Measurements from ENCODE around the gene PTPRF.

DNA sequence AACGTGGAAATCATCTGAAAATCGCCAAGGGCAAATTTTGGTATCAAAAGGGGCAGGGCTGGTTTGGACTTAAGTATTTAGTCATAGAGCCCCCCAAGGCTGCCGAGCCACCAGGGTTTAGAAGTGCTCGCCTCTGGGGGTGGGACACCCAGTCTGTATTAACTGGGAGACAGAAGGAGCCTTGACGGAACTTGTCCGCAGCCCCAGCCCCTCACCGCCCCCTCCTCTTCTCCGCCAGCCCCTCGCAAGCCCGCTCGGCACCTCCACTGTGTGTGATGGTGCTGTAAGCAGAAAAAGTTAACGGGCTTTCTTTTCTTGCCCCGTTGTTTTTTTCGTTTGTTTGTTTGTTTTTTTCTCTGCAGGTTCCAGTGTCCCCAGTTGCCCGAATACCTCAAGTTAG, 81.7 kb downstream of the PTPRF start:
- TF ChIP-seq, protein P1, sequence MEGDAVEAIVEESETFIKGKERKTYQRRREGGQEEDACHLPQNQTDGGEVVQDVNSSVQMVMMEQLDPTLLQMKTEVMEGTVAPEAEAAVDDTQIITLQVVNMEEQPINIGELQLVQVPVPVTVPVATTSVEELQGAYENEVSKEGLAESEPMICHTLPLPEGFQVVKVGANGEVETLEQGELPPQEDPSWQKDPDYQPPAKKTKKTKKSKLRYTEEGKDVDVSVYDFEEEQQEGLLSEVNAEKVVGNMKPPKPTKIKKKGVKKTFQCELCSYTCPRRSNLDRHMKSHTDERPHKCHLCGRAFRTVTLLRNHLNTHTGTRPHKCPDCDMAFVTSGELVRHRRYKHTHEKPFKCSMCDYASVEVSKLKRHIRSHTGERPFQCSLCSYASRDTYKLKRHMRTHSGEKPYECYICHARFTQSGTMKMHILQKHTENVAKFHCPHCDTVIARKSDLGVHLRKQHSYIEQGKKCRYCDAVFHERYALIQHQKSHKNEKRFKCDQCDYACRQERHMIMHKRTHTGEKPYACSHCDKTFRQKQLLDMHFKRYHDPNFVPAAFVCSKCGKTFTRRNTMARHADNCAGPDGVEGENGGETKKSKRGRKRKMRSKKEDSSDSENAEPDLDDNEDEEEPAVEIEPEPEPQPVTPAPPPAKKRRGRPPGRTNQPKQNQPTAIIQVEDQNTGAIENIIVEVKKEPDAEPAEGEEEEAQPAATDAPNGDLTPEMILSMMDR (IDR thresholded peaks at IDR 0.05; ENCODE audit: low read depth, low read length), result no peak
- no peak for TF ChIP-seq EZH2phosphoT487 (IDR thresholded peaks at IDR 0.05; ENCODE audit: low read depth)

Data from OCI-LY3 (cell line).